HepG2 (cell line): ENCODE results near the gene ABHD12. TPM values are rescaled to one million over a fixed set of nuclear protein-coding genes. Genes with fewer than 3 reads are reported as not detected.

ENCODE experiments used
- DMAP1 ChIP-seq: IDR thresholded peaks from 2 replicates; pipeline ENCODE4 v1.6.1; 2016
- DRAP1 ChIP-seq: IDR thresholded peaks from 2 replicates; pipeline ENCODE4 v1.6.1; 2016; ENCODE audit warnings: missing genetic modification reagents, missing compliant biosample characterization
- HDAC1 ChIP-seq: sonication (generic); formaldehyde crosslinking; IDR thresholded peaks from 2 replicates; pipeline ENCODE4 v1.5.1; 2020; ENCODE audit warnings: mild to moderate bottlenecking, missing genetic modification reagents
- KLF12 ChIP-seq: sonication (generic); formaldehyde crosslinking; IDR thresholded peaks from 2 replicates; pipeline ENCODE4 v1.4.0; 2020; ENCODE audit warnings: missing genetic modification reagents, borderline replicate concordance
- NFRKB ChIP-seq: fragments of 450-650 bp; IDR thresholded peaks from 2 replicates; pipeline ENCODE4 v1.6.1; 2017
- NFYC ChIP-seq: IDR thresholded peaks from 2 replicates; pipeline ENCODE4 v1.6.1; 2016; ENCODE audit warnings: missing genetic modification reagents, missing compliant biosample characterization
- NKX3-1 ChIP-seq: sonication (generic); formaldehyde crosslinking; IDR thresholded peaks from 2 replicates; pipeline ENCODE4 v1.5.0; 2020; ENCODE audit warnings: missing genetic modification reagents
- RBM39 ChIP-seq: fragments of 200-400 bp; formaldehyde crosslinking; IDR thresholded peaks from one replicate; pipeline ENCODE4 v1.6.1; 2018; ENCODE audit warnings: antibody characterized with exemption, mild to moderate bottlenecking, low read depth, low read length; ENCODE audit not compliant: poor library complexity, severe bottlenecking
- RELA ChIP-seq: sonication (generic); formaldehyde crosslinking; IDR thresholded peaks from 2 replicates; pipeline ENCODE4 v1.4.0; 2020; ENCODE audit warnings: missing genetic modification reagents
- TBX2 ChIP-seq: sonication (generic); formaldehyde crosslinking; IDR thresholded peaks from 2 replicates; pipeline ENCODE4 v1.5.0; 2020; ENCODE audit warnings: missing genetic modification reagents, mild to moderate bottlenecking, borderline replicate concordance
- ZFP36L1 ChIP-seq: sonication (generic); formaldehyde crosslinking; IDR thresholded peaks from 2 replicates; pipeline ENCODE4 v1.8.0; 2022; ENCODE audit warnings: mild to moderate bottlenecking, missing genetic modification reagents, moderate library complexity
- ZHX1 ChIP-seq: sonication (generic); formaldehyde crosslinking; IDR thresholded peaks from 2 replicates; pipeline ENCODE4 v1.8.1; 2022; ENCODE audit warnings: low read depth, mild to moderate bottlenecking, missing genetic modification reagents
- ZNF33B ChIP-seq: sonication (generic); formaldehyde crosslinking; IDR thresholded peaks from 2 replicates; pipeline ENCODE4 v1.5.1; 2020; ENCODE audit warnings: mild to moderate bottlenecking, missing genetic modification reagents
- ZNF550 ChIP-seq: sonication (generic); formaldehyde crosslinking; IDR thresholded peaks from 2 replicates; pipeline ENCODE4 v1.4.0; 2020; ENCODE audit warnings: mild to moderate bottlenecking, missing genetic modification reagents, borderline replicate concordance
- ZNF629 ChIP-seq: sonication (generic); formaldehyde crosslinking; conservative IDR thresholded peaks from 2 replicates; pipeline ENCODE4 v1.5.0; 2020; ENCODE audit warnings: missing genetic modification reagents
- ZNF772 ChIP-seq: sonication (generic); formaldehyde crosslinking; IDR thresholded peaks from 2 replicates; pipeline ENCODE4 v1.5.0; 2020; ENCODE audit warnings: mild to moderate bottlenecking, missing genetic modification reagents
- ZNF792 ChIP-seq: IDR thresholded peaks from 2 replicates; pipeline ENCODE4 v1.6.1; 2016
- ZSCAN21 ChIP-seq: sonication (generic); formaldehyde crosslinking; IDR thresholded peaks from 2 replicates; pipeline ENCODE4 v1.8.0; 2022; ENCODE audit warnings: mild to moderate bottlenecking, missing genetic modification reagents, moderate library complexity, borderline replicate concordance
- polyA plus RNA-seq, 8 experiments: library from polyadenylated mRNA; depleted of rRNA in 3 of 8; stranded (reverse) in 7 of 8; unstranded in 1 of 8; fragments of >200 nt; fragmentation: Illumina TruSeq in 4 of 8; extraction: Trizol in 4 of 8; gene quantifications; 2 replicates each; pipeline versions ENCODE4 v1.2.1 to v1.2.3, GENCODE V29; 2011 to 2016; ENCODE audit warnings: low read depth in 4 of 8, missing spikeins in 1 of 8, mixed read lengths in 1 of 8; ENCODE audit not compliant: insufficient read depth in 1 of 8
- total RNA-seq, 5 experiments: library from RNA; depleted of rRNA; stranded (reverse); fragments of >200 nt; fragmentation: Illumina TruSeq; extraction: Trizol; gene quantifications; 2 replicates each; pipeline ENCODE4 v1.2.3, GENCODE V29; 2016; ENCODE audit warnings: low read depth in 1 of 5
- TF ChIP-seq, protein P1 (sequence below): sonication (generic); formaldehyde crosslinking; IDR thresholded peaks from 2 replicates; pipeline ENCODE4 v1.4.0; 2020; ENCODE audit warnings: mild to moderate bottlenecking, missing genetic modification reagents, borderline replicate concordance
- TF ChIP-seq, protein P2 (sequence below): sonication (generic); formaldehyde crosslinking; IDR thresholded peaks from 2 replicates; pipeline ENCODE4 v1.4.0; 2020; ENCODE audit warnings: low read depth, missing genetic modification reagents

The ABHD12 gene
- total and polyA plus RNA-seq, 2 of the 13 experiments (the other 11 are each of a cell fraction or from before 2014, with no cell fraction given): 23.5 to 72.1 TPM

DNA sequence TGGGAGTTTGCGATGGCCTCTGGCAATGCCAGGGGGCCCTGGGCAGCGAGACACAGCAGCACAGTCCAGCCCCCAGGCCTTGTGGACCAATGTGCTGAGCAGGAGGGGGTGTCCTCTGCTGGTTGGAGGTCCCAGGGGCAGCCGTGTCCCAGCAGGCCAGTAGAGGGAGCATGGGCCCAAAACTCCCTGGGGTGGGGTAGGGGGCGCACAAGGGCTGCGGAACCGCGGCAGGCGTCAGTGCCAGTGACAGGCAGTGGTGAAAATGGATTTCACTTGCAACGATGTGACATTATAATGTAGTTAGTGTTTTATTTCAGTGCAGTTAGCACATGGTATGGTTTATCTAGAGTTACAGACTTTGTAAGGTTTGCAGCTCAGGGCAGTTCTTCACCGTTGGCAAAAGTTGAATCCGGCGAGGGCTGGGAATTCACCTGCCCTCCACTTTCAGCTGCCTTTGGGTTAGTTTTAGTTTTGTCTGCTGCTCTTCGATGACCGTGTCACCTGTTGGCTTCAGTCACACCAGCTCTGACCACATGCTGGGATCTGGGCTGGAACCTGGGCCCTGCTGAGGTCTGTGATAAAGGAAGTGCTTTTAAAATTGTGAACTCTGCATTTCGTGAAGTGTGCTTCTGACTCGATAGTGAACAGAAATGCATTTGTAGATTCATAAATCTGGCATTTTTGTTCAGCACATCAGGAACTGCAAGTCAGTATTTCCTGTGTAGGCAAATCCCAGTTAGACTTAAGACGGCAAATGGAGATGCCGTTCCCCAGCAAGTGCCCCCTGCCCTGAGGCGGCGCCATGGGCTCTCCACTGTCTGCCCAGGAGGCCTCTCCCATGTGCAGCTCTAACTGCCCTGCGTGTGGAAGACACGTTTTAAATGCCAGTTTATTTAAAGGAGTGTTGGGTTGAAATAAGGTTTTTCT is 95.9 kb downstream of the ABHD12 start (continued):
- TF ChIP-seq DMAP1 (CRISPR knock-in tag): 0 out of 2 replicates have a peak, but pooled peaks have one; percentile 42
- TF ChIP-seq NFRKB: no peak
- TF ChIP-seq ZNF33B (CRISPR knock-in tag): 0 out of 2 replicates have a peak, but pooled peaks have one; percentile 27
- TF ChIP-seq, protein P1, sequence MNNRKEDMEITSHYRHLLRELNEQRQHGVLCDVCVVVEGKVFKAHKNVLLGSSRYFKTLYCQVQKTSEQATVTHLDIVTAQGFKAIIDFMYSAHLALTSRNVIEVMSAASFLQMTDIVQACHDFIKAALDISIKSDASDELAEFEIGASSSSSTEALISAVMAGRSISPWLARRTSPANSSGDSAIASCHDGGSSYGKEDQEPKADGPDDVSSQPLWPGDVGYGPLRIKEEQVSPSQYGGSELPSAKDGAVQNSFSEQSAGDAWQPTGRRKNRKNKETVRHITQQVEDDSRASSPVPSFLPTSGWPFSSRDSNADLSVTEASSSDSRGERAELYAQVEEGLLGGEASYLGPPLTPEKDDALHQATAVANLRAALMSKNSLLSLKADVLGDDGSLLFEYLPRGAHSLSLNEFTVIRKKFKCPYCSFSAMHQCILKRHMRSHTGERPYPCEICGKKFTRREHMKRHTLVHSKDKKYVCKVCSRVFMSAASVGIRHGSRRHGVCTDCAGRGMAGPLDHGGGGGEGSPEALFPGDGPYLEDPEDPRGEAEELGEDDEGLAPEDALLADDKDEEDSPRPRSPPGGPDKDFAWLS: no peak
- TF ChIP-seq RELA (CRISPR knock-in tag): peak; percentile 80; the same call in 1 of the 2 replicates
- peak; percentile 74; the same call in 1 of the 2 replicates for TF ChIP-seq ZNF772 (CRISPR knock-in tag)
- peak; percentile 74; the same call in 1 of the 2 replicates for TF ChIP-seq ZNF792 (CRISPR knock-in tag)
- no peak for TF ChIP-seq NKX3-1 (CRISPR knock-in tag)
- 0 out of 2 replicates have a peak, but pooled peaks have one; percentile 50 for TF ChIP-seq ZFP36L1
- TF ChIP-seq, protein P2, sequence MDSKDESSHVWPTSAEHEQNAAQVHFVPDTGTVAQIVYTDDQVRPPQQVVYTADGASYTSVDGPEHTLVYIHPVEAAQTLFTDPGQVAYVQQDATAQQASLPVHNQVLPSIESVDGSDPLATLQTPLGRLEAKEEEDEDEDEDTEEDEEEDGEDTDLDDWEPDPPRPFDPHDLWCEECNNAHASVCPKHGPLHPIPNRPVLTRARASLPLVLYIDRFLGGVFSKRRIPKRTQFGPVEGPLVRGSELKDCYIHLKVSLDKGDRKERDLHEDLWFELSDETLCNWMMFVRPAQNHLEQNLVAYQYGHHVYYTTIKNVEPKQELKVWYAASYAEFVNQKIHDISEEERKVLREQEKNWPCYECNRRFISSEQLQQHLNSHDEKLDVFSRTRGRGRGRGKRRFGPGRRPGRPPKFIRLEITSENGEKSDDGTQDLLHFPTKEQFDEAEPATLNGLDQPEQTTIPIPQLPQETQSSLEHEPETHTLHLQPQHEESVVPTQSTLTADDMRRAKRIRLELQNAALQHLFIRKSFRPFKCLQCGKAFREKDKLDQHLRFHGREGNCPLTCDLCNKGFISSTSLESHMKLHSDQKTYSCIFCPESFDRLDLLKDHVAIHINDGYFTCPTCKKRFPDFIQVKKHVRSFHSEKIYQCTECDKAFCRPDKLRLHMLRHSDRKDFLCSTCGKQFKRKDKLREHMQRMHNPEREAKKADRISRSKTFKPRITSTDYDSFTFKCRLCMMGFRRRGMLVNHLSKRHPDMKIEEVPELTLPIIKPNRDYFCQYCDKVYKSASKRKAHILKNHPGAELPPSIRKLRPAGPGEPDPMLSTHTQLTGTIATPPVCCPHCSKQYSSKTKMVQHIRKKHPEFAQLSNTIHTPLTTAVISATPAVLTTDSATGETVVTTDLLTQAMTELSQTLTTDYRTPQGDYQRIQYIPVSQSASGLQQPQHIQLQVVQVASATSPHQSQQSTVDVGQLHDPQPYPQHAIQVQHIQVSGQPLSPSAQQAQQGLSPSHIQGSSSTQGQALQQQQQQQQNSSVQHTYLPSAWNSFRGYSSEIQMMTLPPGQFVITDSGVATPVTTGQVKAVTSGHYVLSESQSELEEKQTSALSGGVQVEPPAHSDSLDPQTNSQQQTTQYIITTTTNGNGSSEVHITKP: peak; percentile 45; the same call in 1 of the 2 replicates
- TF ChIP-seq DRAP1 (CRISPR knock-in tag): 0 out of 2 replicates have a peak, but pooled peaks have one; percentile 56
- TF ChIP-seq ZNF550 (CRISPR knock-in tag): no peak; the same call in 1 of the 2 replicates
- peak; percentile 73; the same call in 1 of the 2 replicates for TF ChIP-seq KLF12
- TF ChIP-seq ZSCAN21 (CRISPR knock-in tag): peak; percentile 70; the same call in 1 of the 2 replicates
- peak; percentile 91 for TF ChIP-seq ZHX1 (CRISPR knock-in tag)
- TF ChIP-seq ZNF629 (CRISPR knock-in tag): peak; percentile 55; the same call in 1 of the 2 replicates
- no peak for TF ChIP-seq NFYC
- TF ChIP-seq TBX2 (CRISPR knock-in tag): no peak; the same call in 1 of the 2 replicates
- TF ChIP-seq HDAC1 (CRISPR knock-in tag): peak; percentile 21; the same call in 1 of the 2 replicates
- peak; percentile 81 for TF ChIP-seq RBM39
